ENCODE measurements around the gene MORN1. TPM values are rescaled to one million over a fixed set of nuclear protein-coding genes. Genes with fewer than 3 reads are reported as not detected.

Gene MORN1
- polyA plus RNA-seq, 1 of the 3 experiments (the other 2 are of a cell fraction): 16.3 TPM

GRCh38 chr1:2394220-2394619, 2.9 kb upstream of the MORN1 start:
- TF ChIP-seq ZBTB33 (IDR thresholded peaks at IDR 0.05; ENCODE audit: borderline replicate concordance, low read depth): no peak
- no peak for TF ChIP-seq RFX5 (IDR thresholded peaks at IDR 0.05; ENCODE audit: low read length)
- TF ChIP-seq ELF1 (IDR thresholded peaks at IDR 0.05): no peak
- TF ChIP-seq POLR2AphosphoS5 (IDR thresholded peaks at IDR 0.05; ENCODE audit: low read depth, low read length): no peak
- TF ChIP-seq FOXJ3 (CRISPR knock-in tag; IDR thresholded peaks at IDR 0.05): no peak
- no peak for TF ChIP-seq FOSL2 (IDR thresholded peaks at IDR 0.05; ENCODE audit: borderline replicate concordance, low read depth)
- no peak for TF ChIP-seq TCF12 (IDR thresholded peaks at IDR 0.05)
- TF ChIP-seq EP300 (IDR thresholded peaks at IDR 0.05; ENCODE audit: borderline replicate concordance in 1 of 2, low read depth in 1 of 2, low read length in 1 of 2): no peak
- no peak for TF ChIP-seq JUND (IDR thresholded peaks at IDR 0.05)
- no peak for TF ChIP-seq MAX (IDR thresholded peaks at IDR 0.05; ENCODE audit: low read depth)
- TF ChIP-seq SMC3 (IDR thresholded peaks at IDR 0.05; ENCODE audit: low read depth, low read length): no peak
- TF ChIP-seq GABPA (IDR thresholded peaks at IDR 0.05; ENCODE audit: low read depth): no peak
- POLR2A ChIA-PET: interaction anchor here (1.4 kb wide), 1 partner anchor 185 kb away, joined by 4 read pairs; no protein-coding TSS in a partner anchor

GRCh38 chr1:2393471-2393877, 2.1 kb upstream of the MORN1 start:
- Histone ChIP-seq H4K20me1 (ENCODE audit: insufficient read depth) (peaks cover 35% of the 10 kb centered on the region), H3K9me3 (no peaks in the 10 kb centered on the region), H3K4me2 (peak overlapping the region; percentile 95), H3K79me2 (ENCODE audit: insufficient read depth) (peaks cover 82% of the 10 kb centered on the region), H3K9me2 (no peaks in the 10 kb centered on the region), H2AFZ (ENCODE audit: low read depth) (no peak overlapping the region), H3K27ac (ENCODE audit: low read depth in 2 of 2, low read length in 1 of 2) (no peak overlapping the region), H3K36me3 (replicated peaks in 1 of 2; ENCODE audit: control insufficient read depth in 1 of 2, insufficient read depth in 2 of 2, low read length in 1 of 2) (peaks cover 20 to 52% of the 10 kb centered on the region in 2 experiments), H3K27me3 (ENCODE audit: insufficient read depth) (no peaks in the 10 kb centered on the region), H3K4me3 (ENCODE audit: low read depth in 2 of 2, low read length in 1 of 2) (peak overlapping the region in 1 of 2 experiments; percentile 2; a peak in 2 of 4 replicates), H3K4me1 (ENCODE audit: control insufficient read depth in 1 of 2, insufficient read depth in 2 of 2, low read depth in 1 of 2, low read length in 1 of 2) (peaks cover 0 to 24% of the 10 kb centered on the region in 2 experiments; a peak in 2 of 4 replicates), H3F3A (replicated peaks; ENCODE audit: insufficient read depth) (peaks cover 3% of the 10 kb centered on the region), H3K9ac (no peak overlapping the region; the same call in 1 of the 2 replicates)
- 77% methylated on average over 7 of the region's 9 CpGs for WGBS (ENCODE audit: low lambda C conversion rate)
- CTCF ChIA-PET: interaction anchor here (0.8 to 7.8 kb wide), 3 partner anchors 10 to 198 kb away, joined by 3 to 64 read pairs (median 7); partner anchors contain the start of gene FAAP20
- POLR2A ChIA-PET: interaction anchor here (1.4 kb wide), 1 partner anchor 184 kb away, joined by 4 read pairs; no protein-coding TSS in a partner anchor
- no peak for DNase-seq
- TF ChIP-seq JUND (IDR thresholded peaks at IDR 0.05) (no peak), FOXM1 (IDR thresholded peaks at IDR 0.05; ENCODE audit: low read depth) (no peak), RAD21 (IDR thresholded peaks at IDR 0.05; ENCODE audit: low read length) (no peak), GATA2 (CRISPR knock-in tag; IDR thresholded peaks at IDR 0.05) (no peak), IRF3 (IDR thresholded peaks at IDR 0.05; ENCODE audit: low read depth, low read length) (no peak), SMC3 (IDR thresholded peaks at IDR 0.05; ENCODE audit: low read depth, low read length) (no peak), NFIC (IDR thresholded peaks at IDR 0.05; ENCODE audit: borderline replicate concordance) (no peak), EP300 (IDR thresholded peaks at IDR 0.05; ENCODE audit: borderline replicate concordance in 1 of 2, low read depth in 1 of 2, low read length in 1 of 2) (no peak), MEF2A (IDR thresholded peaks at IDR 0.05; ENCODE audit: borderline replicate concordance, low read depth) (no peak), TEAD4 (IDR thresholded peaks at IDR 0.05; ENCODE audit: borderline replicate concordance, insufficient read depth) (no peak), SIN3A (IDR thresholded peaks at IDR 0.05; ENCODE audit: borderline replicate concordance, low read depth, low read length) (no peak), RFX5 (IDR thresholded peaks at IDR 0.05; ENCODE audit: low read length) (no peak), ELF1 (IDR thresholded peaks at IDR 0.05) (no peak), MXI1 (IDR thresholded peaks at IDR 0.05; ENCODE audit: low read depth, low read length) (no peak), CTCF (IDR thresholded peaks at IDR 0.05) (no peak), CHD2 (IDR thresholded peaks at IDR 0.05; ENCODE audit: low read length, partially characterized antibody) (no peak), RXRA (IDR thresholded peaks at IDR 0.05; ENCODE audit: borderline replicate concordance, low read depth) (no peak)

More at GRCh38 chr1:2394220-2394619, 2.9 kb upstream of the MORN1 start:
- Histone ChIP-seq H3K4me2 (0 out of 2 replicates have a peak overlapping the region, but pooled peaks have one; percentile 95), H3K4me1 (ENCODE audit: control insufficient read depth in 1 of 2, insufficient read depth in 2 of 2, low read depth in 1 of 2, low read length in 1 of 2) (peaks cover 0 to 24% of the 10 kb centered on the region in 2 experiments; a peak in 2 of 4 replicates), H3K9ac (no peak overlapping the region), H3K9me2 (no peaks in the 10 kb centered on the region), H2AFZ (ENCODE audit: low read depth) (no peak overlapping the region), H3K4me3 (ENCODE audit: low read depth in 2 of 2, low read length in 1 of 2) (no peak overlapping the region), H3F3A (replicated peaks; ENCODE audit: insufficient read depth) (peaks cover 9% of the 10 kb centered on the region), H3K36me3 (replicated peaks in 1 of 2; ENCODE audit: control insufficient read depth in 1 of 2, insufficient read depth in 2 of 2, low read length in 1 of 2) (peaks cover 26 to 58% of the 10 kb centered on the region in 2 experiments), H3K27ac (ENCODE audit: low read depth in 2 of 2, low read length in 1 of 2) (no peak overlapping the region), H4K20me1 (ENCODE audit: insufficient read depth) (peaks cover 35% of the 10 kb centered on the region), H3K79me2 (ENCODE audit: insufficient read depth) (peaks cover 87% of the 10 kb centered on the region), H3K9me3 (no peaks in the 10 kb centered on the region), H3K27me3 (ENCODE audit: insufficient read depth) (no peaks in the 10 kb centered on the region)
- CTCF ChIA-PET: interaction anchor here (1.0 to 2.6 kb wide), 2 partner anchors 10 to 12 kb away, joined by 5 to 7 read pairs; no protein-coding TSS in a partner anchor
- DNase-seq: no peak
- 100% methylated on average over 2 of the region's 7 CpGs for WGBS (ENCODE audit: low lambda C conversion rate)

Data from SK-N-SH (cell line).